IMR-90 (cell line): ENCODE results near the gene CMSS1.

ENCODE experiments used
- CTCF ChIP-seq: conservative IDR thresholded peaks from 2 replicates; pipeline ENCODE4 v1.5.1; 2012; ENCODE audit warnings: mild to moderate bottlenecking, low read depth, low read length, improper control_type of control experiment
- MAFK ChIP-seq: IDR thresholded peaks from 2 replicates; pipeline ENCODE4 v1.6.1; 2012; ENCODE audit warnings: low read depth, low read length, improper control_type of control experiment
- RAD21 ChIP-seq: IDR thresholded peaks from 2 replicates; pipeline ENCODE4 v1.6.1; 2012; ENCODE audit warnings: low read length, improper control_type of control experiment
- SMC3 ChIP-seq: fragments of 150-350 bp; IDR thresholded peaks from 2 replicates; pipeline ENCODE4 v1.6.1; 2016; ENCODE audit warnings: low read depth, mild to moderate bottlenecking, antibody characterized with exemption, low read length, moderate library complexity

- TF ChIP-seq CTCF (no peak), RAD21 (no peak), MAFK (no peak), SMC3 (no peak)
Observed at GRCh38 chr3:99923873-99924272, 106.2 kb downstream of the CMSS1 start.
